D341Med (cell line): ENCODE results near the gene TRIM33.

Experiments used
- DNase-seq: peaks from one replicate; pipeline ENCODE4 v3.0.0; 2012; ENCODE audit warnings: low spot score

The TRIM33 gene

GRCh38 chr1:114511032-114511785, at the start of gene TRIM33:
TRIM33 (minus strand) TSS chr1:114511203; CDS start chr1:114511076, 127 bp downstream.
- peak; percentile 95 for DNase-seq

- DNase-seq: no peak
Measured at GRCh38 chr1:114559356-114559755, 48.4 kb upstream of the TRIM33 start.

- no peak for DNase-seq
Measured at GRCh38 chr1:114558544-114558943, 47.5 kb upstream of the TRIM33 start.

- peak; percentile 44 for DNase-seq
Measured at GRCh38 chr1:114554577-114554976, 43.6 kb upstream of the TRIM33 start.

- no peak for DNase-seq
Measured at GRCh38 chr1:114552106-114552639, 41.2 kb upstream of the TRIM33 start.

GRCh38 chr1:114551400-114551799, 40.4 kb upstream of the TRIM33 start:
- DNase-seq: no peak

- DNase-seq: no peak
Measured at GRCh38 chr1:114550336-114550735, 39.3 kb upstream of the TRIM33 start.

DNA sequence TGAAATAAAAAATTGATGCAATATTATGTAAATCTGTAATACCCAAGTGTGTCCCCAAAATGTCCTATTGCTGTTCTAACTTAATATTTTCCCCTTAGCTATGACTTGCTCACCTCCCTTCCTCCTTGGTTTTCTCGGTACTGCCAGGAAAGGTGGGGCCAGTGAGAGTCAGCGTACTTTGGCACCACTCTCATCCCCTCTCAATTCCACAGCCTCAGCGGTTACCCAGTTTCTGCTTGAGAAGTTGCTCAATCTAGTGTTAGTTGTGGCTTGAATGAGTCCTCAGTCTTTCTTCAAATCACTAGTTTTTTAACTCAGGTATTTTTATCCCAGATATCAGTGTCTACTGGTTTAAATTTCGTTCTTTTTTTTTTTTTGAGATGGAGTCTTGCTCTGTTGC, 38.1 kb upstream of the TRIM33 start:
- no peak for DNase-seq

DNA sequence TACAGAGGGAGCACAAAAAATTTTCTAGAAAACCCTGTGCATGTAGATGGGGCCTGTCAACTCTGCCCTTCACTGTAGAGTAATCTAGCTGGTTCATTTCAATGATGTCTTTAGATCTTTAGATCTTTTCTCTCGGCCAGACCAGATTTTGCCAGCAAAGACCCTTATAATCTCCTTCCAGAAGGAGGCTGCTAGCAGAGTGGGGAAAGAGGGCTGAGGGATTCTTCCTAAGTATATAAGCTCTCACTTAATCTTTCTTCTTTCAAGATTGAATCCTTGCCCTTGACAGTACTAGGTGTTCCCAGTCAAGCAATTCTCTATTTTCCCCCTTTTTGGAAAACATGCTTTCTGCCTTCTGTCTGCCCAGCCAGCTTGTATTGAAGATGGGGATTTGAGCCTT, 36.1 kb upstream of the TRIM33 start:
- no peak for DNase-seq

DNA sequence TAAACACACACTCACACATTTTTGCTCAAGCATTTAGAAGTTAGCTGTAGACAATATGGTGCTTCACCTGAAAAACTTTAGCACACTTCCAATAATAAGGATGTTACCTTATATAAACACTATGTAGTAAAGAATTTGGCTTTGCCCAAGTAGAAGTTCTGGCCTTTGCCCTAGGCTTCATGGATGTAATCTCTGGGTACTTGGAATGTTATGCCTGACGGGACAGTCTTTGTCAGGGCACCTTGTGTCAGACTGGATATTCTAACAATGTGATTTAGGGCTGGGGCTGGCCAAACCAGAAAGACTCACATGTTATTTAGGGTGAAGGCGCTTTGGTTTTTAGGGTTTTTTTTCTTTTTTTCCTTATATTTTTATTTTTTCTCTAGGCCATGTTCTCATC, 34.8 kb upstream of the TRIM33 start:
- DNase-seq: no peak

DNA sequence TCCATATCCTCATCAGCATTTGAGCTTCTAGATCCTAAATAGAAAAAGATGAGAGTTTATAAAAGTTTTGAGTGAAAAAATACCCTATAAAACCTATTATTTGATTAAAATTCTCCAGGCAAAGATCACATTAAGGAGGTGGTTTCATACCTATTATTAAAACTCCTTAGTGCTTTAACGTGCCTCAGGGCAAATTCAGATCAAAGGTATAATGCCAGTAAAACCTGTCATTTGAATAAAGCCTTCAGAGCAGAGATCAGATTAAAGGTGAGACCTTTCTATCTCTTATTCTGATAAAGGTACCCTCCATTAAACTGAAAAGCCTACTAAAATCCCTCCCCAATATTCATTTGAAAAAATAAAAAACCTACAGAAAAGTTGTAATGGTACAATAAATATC, 34.3 kb upstream of the TRIM33 start:
- DNase-seq: no peak

DNA sequence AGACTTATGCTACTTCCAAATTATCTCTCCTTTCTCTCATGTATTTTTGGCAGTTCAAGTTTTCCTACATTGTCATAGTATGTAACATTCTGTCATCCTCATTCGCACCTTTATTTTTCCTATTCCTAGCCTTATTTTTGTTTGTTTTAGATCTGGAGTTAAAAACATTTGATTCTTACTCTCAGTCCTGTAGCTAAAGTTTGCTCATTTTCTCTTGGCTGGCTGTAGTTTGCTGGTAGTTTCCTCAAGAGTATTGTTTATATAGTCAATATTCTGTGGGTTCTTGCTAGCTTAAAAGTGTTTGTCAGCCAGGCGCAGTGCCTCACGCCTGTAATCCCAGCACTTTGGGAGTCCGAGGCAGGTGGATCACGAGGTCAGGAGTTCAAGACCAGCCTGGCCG, 29.8 kb upstream of the TRIM33 start:
- no peak for DNase-seq

DNA sequence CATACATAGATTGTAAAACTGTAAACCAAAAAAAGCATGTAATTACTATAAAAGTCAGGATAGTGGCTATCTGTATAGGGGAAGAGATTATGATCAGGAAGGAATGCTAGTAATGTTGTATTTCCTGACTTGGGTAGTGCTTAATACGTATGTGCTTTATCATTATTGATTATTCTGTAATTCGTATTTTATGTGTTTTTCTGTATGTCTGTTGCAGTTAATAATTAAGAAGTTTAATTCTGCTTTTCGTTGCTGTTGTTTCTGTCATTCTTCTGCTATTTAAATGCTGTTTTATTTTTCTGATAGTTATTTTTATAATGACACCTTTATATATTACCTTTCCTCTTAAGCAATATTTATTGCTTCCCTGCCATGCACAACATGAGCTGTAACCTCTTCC, 29.3 kb upstream of the TRIM33 start:
- DNase-seq: no peak

- no peak for DNase-seq
Measured at GRCh38 chr1:114536043-114536442, 25.0 kb upstream of the TRIM33 start.

DNA sequence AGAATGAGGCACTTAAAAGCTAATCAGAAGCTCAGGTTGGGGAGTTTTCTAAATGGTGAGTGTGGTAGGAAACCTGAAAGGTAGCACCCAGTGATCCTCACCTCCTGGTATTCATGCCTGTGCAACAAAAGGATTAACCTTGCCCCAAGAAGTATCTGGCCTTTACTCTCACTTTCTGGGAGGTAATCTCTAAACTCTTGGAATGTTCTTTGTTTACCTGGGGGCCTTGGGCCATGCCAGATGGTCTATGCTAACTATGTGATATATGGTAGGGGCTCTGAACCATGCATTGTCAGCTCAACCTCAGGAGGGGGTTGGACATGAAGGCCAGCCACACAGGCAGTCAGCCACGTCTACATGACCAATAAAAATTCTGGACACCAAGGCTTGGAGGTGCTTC, 24.4 kb upstream of the TRIM33 start:
- DNase-seq: no peak

GRCh38 chr1:114531094-114531493, 20.1 kb upstream of the TRIM33 start:
- no peak for DNase-seq

DNA sequence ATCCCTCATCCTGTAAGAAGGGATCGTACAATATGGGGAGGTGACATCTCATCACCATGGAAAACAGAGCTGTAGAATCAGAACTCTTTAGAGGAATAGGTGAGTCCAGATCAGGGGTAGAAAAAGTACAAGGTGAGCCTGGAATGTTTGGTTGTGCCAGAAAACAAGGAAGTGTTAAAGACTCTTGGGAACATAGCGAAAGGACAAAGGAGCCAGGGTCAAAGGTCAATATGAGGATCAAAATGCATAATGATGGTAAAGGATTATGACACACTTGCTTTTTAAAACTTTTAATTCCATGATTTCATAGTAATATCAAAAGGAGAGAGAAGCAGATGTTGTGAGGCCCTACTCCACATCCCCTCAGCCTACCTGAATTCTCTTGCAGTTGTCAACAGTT, 19.2 kb upstream of the TRIM33 start:
- DNase-seq: no peak

- DNase-seq: no peak
Measured at GRCh38 chr1:114524944-114525343, 13.9 kb upstream of the TRIM33 start.

DNA sequence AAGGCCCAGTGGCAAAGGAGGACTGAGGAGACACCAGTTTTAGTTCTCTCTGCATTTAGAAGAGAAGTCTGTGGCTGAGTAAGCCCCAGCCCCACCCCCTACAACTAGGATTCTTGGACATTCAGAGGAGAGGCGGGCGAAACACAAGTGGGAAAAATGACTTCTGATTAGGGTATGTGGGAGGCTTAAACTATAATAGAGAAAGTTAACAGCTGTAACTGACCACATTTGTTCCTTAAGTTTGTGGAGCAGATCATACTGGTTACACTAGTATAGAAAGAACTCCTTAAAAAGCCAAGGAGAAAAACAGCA, 11.2 kb upstream of the TRIM33 start:
- DNase-seq: no peak

- no peak for DNase-seq
Measured at GRCh38 chr1:114521396-114522263, 10.6 kb upstream of the TRIM33 start.

- no peak for DNase-seq
Measured at GRCh38 chr1:114517348-114517747, 6.3 kb upstream of the TRIM33 start.

GRCh38 chr1:114512595-114513280, 1.7 kb upstream of the TRIM33 start:
- no peak for DNase-seq
